ENCODE measurements around the gene TMEM95. TPM values are rescaled to one million over a fixed set of nuclear protein-coding genes. Genes with fewer than 3 reads are reported as not detected.
"Not testable (repeated sequence)": the region's sequence is repeated elsewhere in the genome, so short reads cannot be mapped to it uniquely, and the experiment has no call there.

The TMEM95 gene
- polyA plus RNA-seq, 2 donors: 0.18 TPM; not detected in 1

GRCh38 chr17:7368599-7368994 is 13.6 kb downstream of the TMEM95 start:
- H3K4me3 ChIP-seq (ENCODE audit: low read depth in 1 of 2, low read length in 2 of 2); H3K9me3 ChIP-seq (ENCODE audit: control insufficient read depth in 2 of 2, insufficient read depth in 1 of 2, low read depth in 1 of 2, low read length in 1 of 2); H3K27ac ChIP-seq (ENCODE audit: low read depth in 2 of 2, low read length in 1 of 2); H3K36me3 ChIP-seq (ENCODE audit: control insufficient read depth in 2 of 2, insufficient read depth in 2 of 2, low read length in 1 of 2); H3K27me3 ChIP-seq (ENCODE audit: control insufficient read depth in 1 of 2, insufficient read depth in 2 of 2, low read length in 2 of 2); H3K4me1 ChIP-seq (ENCODE audit: control insufficient read depth in 2 of 2, insufficient read depth in 2 of 2, low read length in 1 of 2): not testable (repeated sequence)
- WGBS, 2 donors: 82 to 88% methylated on average over 5 of the region's 5 CpGs

DNA sequence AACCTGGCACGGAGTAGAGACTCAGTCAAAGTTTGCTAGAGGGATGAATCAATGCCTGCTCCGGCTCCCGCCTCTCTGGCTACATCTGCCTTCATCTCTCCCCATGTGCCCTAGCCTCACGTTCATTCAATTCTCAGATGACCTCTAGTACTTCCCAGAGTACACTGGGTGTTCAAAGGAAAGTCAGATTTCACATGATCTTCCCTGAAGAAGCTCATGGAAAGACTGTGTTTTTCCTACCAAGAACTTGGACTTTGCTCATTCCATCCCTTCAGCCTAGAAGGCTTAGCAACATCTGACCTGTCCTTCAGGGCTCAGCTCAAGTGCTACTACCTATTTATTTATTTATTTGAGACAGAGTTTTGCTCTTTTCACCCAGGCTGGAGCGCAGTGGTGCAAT is 14.9 kb downstream of the TMEM95 start:
- Histone ChIP-seq H3K9me3 (ENCODE audit: control insufficient read depth in 2 of 2, insufficient read depth in 1 of 2, low read depth in 1 of 2, low read length in 1 of 2) (no peaks in the 10 kb centered on the region), H3K36me3 (ENCODE audit: control insufficient read depth in 2 of 2, insufficient read depth in 2 of 2, low read length in 1 of 2) (no peaks in the 10 kb centered on the region), H3K4me1 (ENCODE audit: control insufficient read depth in 2 of 2, insufficient read depth in 2 of 2, low read length in 1 of 2) (no peaks in the 10 kb centered on the region), H3K4me3 (ENCODE audit: low read depth in 1 of 2, low read length in 2 of 2) (no peak overlapping the region), H3K27me3 (ENCODE audit: control insufficient read depth in 1 of 2, insufficient read depth in 2 of 2, low read length in 2 of 2) (no peaks in the 10 kb centered on the region), H3K27ac (ENCODE audit: low read depth in 2 of 2, low read length in 1 of 2) (no peak overlapping the region)
- WGBS, 2 donors: 73 to 78% methylated on average over 5 of the region's 5 CpGs

- Histone ChIP-seq H3K27ac (ENCODE audit: low read depth in 2 of 2, low read length in 1 of 2) (no peak overlapping the region), H3K4me1 (ENCODE audit: control insufficient read depth in 2 of 2, insufficient read depth in 2 of 2, low read length in 1 of 2) (no peaks in the 10 kb centered on the region), H3K4me3 (ENCODE audit: low read depth in 1 of 2, low read length in 2 of 2) (no peak overlapping the region), H3K27me3 (ENCODE audit: control insufficient read depth in 1 of 2, insufficient read depth in 2 of 2, low read length in 2 of 2) (no peaks in the 10 kb centered on the region), H3K36me3 (ENCODE audit: control insufficient read depth in 2 of 2, insufficient read depth in 2 of 2, low read length in 1 of 2) (no peaks in the 10 kb centered on the region), H3K9me3 (ENCODE audit: control insufficient read depth in 2 of 2, insufficient read depth in 1 of 2, low read depth in 1 of 2, low read length in 1 of 2) (no peaks in the 10 kb centered on the region)
- 85 to 86% methylated on average over 4 of the region's 4 CpGs for WGBS, 2 donors
Measured at GRCh38 chr17:7370853-7371252, 15.9 kb downstream of the TMEM95 start.

GRCh38 chr17:7374353-7374752 is 19.4 kb downstream of the TMEM95 start:
- no peaks in the 10 kb centered on the region for H3K4me1 ChIP-seq (ENCODE audit: control insufficient read depth in 2 of 2, insufficient read depth in 2 of 2, low read length in 1 of 2)
- no peak overlapping the region for H3K27ac ChIP-seq (ENCODE audit: low read depth in 2 of 2, low read length in 1 of 2)
- no peak overlapping the region for H3K4me3 ChIP-seq (ENCODE audit: low read depth in 1 of 2, low read length in 2 of 2)
- H3K27me3 ChIP-seq (ENCODE audit: control insufficient read depth in 1 of 2, insufficient read depth in 2 of 2, low read length in 2 of 2): no peaks in the 10 kb centered on the region
- WGBS, 2 donors: 89% methylated on average over 2 of the region's 2 CpGs
- H3K9me3 ChIP-seq (ENCODE audit: control insufficient read depth in 2 of 2, insufficient read depth in 1 of 2, low read depth in 1 of 2, low read length in 1 of 2): no peaks in the 10 kb centered on the region
- H3K36me3 ChIP-seq (ENCODE audit: control insufficient read depth in 2 of 2, insufficient read depth in 2 of 2, low read length in 1 of 2): no peaks in the 10 kb centered on the region

DNA sequence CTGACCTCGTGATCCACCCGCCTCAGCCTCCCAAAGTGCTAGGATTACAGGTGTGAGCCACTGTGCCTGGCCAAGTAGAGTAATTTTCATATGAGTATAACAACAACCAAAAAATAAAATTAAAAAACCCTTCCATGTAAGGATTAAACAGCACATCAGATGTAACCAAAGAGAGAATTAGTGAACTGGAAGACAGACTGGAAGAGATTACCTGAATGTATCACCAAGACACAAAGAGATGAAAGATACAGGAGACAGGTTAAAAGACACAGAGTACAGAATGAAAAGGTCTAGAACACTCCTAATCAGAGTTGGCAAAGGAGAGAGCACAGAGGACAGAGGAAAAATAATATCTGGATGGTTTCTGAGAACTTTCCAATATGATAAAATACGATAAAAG is 24.2 kb downstream of the TMEM95 start:
- Histone ChIP-seq H3K27me3 (ENCODE audit: control insufficient read depth in 1 of 2, insufficient read depth in 2 of 2, low read length in 2 of 2) (no peaks in the 10 kb centered on the region), H3K36me3 (ENCODE audit: control insufficient read depth in 2 of 2, insufficient read depth in 2 of 2, low read length in 1 of 2) (peaks cover 0 to 9% of the 10 kb centered on the region in 2 donors), H3K4me1 (ENCODE audit: control insufficient read depth in 2 of 2, insufficient read depth in 2 of 2, low read length in 1 of 2) (peaks cover 5 to 20% of the 10 kb centered on the region in 2 donors), H3K27ac (ENCODE audit: low read depth in 2 of 2, low read length in 1 of 2) (no peak overlapping the region), H3K9me3 (ENCODE audit: control insufficient read depth in 2 of 2, insufficient read depth in 1 of 2, low read depth in 1 of 2, low read length in 1 of 2) (no peaks in the 10 kb centered on the region), H3K4me3 (ENCODE audit: low read depth in 1 of 2, low read length in 2 of 2) (no peak overlapping the region)
- 98% methylated on average over 3 of the region's 3 CpGs for WGBS, 2 donors

DNA sequence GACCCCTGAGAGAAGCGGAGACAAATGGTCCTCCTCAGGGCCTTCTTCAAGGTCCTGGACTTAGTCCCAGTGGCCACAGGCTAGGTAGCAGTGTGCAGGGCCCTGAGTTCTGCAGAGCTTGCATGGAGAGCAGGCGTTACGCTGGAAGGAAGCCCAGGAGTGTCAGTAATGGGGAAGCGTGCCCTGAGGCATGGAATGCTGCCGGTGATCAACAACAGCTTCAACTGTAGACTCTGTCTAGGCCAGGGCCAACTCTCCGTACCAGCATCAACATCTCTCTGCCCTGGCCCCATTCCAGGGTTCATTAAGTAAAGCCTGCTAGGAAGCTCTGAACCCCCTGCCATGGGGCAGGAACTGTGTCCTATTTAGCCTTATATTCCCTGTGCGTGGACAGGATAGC is 25.4 kb downstream of the TMEM95 start:
- peaks cover 0 to 13% of the 10 kb centered on the region in 2 donors for H3K36me3 ChIP-seq (ENCODE audit: control insufficient read depth in 2 of 2, insufficient read depth in 2 of 2, low read length in 1 of 2)
- WGBS, 2 donors: 26 to 27% methylated on average over 7 of the region's 7 CpGs
- peaks cover 5 to 23% of the 10 kb centered on the region in 2 donors for H3K4me1 ChIP-seq (ENCODE audit: control insufficient read depth in 2 of 2, insufficient read depth in 2 of 2, low read length in 1 of 2)
- H3K27me3 ChIP-seq (ENCODE audit: control insufficient read depth in 1 of 2, insufficient read depth in 2 of 2, low read length in 2 of 2): no peaks in the 10 kb centered on the region
- H3K9me3 ChIP-seq (ENCODE audit: control insufficient read depth in 2 of 2, insufficient read depth in 1 of 2, low read depth in 1 of 2, low read length in 1 of 2): no peaks in the 10 kb centered on the region
- peak overlapping the region; percentile 26 to 85 for H3K27ac ChIP-seq (ENCODE audit: low read depth in 2 of 2, low read length in 1 of 2)
- H3K4me3 ChIP-seq (ENCODE audit: low read depth in 1 of 2, low read length in 2 of 2): peak overlapping the region; percentile 60 to 69

DNA sequence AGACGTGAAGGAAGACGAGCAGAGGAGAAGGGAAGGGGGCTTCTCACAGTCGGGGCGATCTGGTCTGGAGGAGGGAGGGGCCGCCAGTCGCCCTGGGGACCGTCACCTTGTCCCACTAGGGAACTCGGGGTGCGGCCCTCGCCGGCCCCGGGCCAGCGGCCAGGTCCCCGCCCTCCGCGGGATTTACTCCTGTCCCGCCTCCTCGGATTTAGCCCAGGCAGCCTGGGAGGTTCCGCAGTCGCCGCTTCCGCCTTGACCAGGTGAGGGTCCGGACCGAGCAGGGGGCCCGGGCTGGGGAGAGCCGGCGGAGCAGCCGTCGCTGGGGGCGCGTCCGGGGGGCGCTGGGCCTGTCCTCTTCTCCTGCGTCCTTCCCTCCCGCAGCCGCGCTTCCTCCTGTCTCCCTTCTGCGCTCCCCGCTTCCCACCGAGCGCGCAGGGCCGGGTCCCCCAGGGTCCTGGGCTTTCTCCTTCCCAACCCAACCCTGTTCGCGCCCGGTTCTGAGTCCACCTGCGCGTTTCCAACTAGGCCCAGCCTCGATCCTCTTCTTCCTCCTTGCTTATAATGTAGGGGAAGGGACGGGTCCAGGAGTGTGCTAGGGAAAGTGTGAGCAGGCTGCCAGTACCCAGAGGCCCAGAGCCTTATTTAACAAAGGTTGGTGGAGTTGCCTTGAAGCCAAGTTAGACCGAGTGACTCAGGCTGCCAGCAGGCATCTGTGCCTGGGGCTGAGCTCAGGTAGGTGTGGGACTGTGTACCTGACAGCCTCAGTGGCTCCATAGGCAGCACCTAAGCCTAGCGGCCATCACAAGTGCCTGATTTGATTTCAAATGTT is 26.1 kb downstream of the TMEM95 start, which contains the start of gene TNK1:
TSS of gene TNK1 (plus strand) at position 235 of the 829 bp plus-strand sequence. CDS start 1,838 bp downstream, outside the sequence.
- H3K36me3 ChIP-seq (ENCODE audit: control insufficient read depth in 2 of 2, insufficient read depth in 2 of 2, low read length in 1 of 2): peaks cover 0 to 17% of the 10 kb centered on the region in 2 donors
- peak within 1 kb of the TSS; percentile 80 to 85 for H3K27ac ChIP-seq (ENCODE audit: low read depth in 2 of 2, low read length in 1 of 2)
- no peaks in the 10 kb centered on the region for H3K9me3 ChIP-seq (ENCODE audit: control insufficient read depth in 2 of 2, insufficient read depth in 1 of 2, low read depth in 1 of 2, low read length in 1 of 2)
- peak within 1 kb of the TSS; percentile 60 to 69 for H3K4me3 ChIP-seq (ENCODE audit: low read depth in 1 of 2, low read length in 2 of 2)
- H3K4me1 ChIP-seq (ENCODE audit: control insufficient read depth in 2 of 2, insufficient read depth in 2 of 2, low read length in 1 of 2): peaks cover 5 to 23% of the 10 kb centered on the region in 2 donors
- no peaks in the 10 kb centered on the region for H3K27me3 ChIP-seq (ENCODE audit: control insufficient read depth in 1 of 2, insufficient read depth in 2 of 2, low read length in 2 of 2)
- WGBS, 2 donors: 3 to 5% methylated on average over 33 to 52 of the region's 52 CpGs

- 90 to 91% methylated on average over 10 of the region's 10 CpGs for WGBS, 2 donors
- H3K27me3 ChIP-seq (ENCODE audit: control insufficient read depth in 1 of 2, insufficient read depth in 2 of 2, low read length in 2 of 2): no peaks in the 10 kb centered on the region
- H3K9me3 ChIP-seq (ENCODE audit: control insufficient read depth in 2 of 2, insufficient read depth in 1 of 2, low read depth in 1 of 2, low read length in 1 of 2): no peaks in the 10 kb centered on the region
- no peak overlapping the region for H3K27ac ChIP-seq (ENCODE audit: low read depth in 2 of 2, low read length in 1 of 2)
- H3K36me3 ChIP-seq (ENCODE audit: control insufficient read depth in 2 of 2, insufficient read depth in 2 of 2, low read length in 1 of 2): peaks cover 2 to 24% of the 10 kb centered on the region in 2 donors
- H3K4me1 ChIP-seq (ENCODE audit: control insufficient read depth in 2 of 2, insufficient read depth in 2 of 2, low read length in 1 of 2): peaks cover 5 to 23% of the 10 kb centered on the region in 2 donors
- H3K4me3 ChIP-seq (ENCODE audit: low read depth in 1 of 2, low read length in 2 of 2): peak overlapping the region in 1 of 2 donors; percentile 3
Measured at GRCh38 chr17:7382901-7383300, 27.9 kb downstream of the TMEM95 start.

GRCh38 chr17:7383371-7383741 is 28.4 kb downstream of the TMEM95 start:
- Histone ChIP-seq H3K4me3 (ENCODE audit: low read depth in 1 of 2, low read length in 2 of 2) (no peak overlapping the region), H3K4me1 (ENCODE audit: control insufficient read depth in 2 of 2, insufficient read depth in 2 of 2, low read length in 1 of 2) (peaks cover 5 to 23% of the 10 kb centered on the region in 2 donors), H3K27me3 (ENCODE audit: control insufficient read depth in 1 of 2, insufficient read depth in 2 of 2, low read length in 2 of 2) (no peaks in the 10 kb centered on the region), H3K9me3 (ENCODE audit: control insufficient read depth in 2 of 2, insufficient read depth in 1 of 2, low read depth in 1 of 2, low read length in 1 of 2) (no peaks in the 10 kb centered on the region), H3K27ac (ENCODE audit: low read depth in 2 of 2, low read length in 1 of 2) (no peak overlapping the region), H3K36me3 (ENCODE audit: control insufficient read depth in 2 of 2, insufficient read depth in 2 of 2, low read length in 1 of 2) (peaks cover 2 to 28% of the 10 kb centered on the region in 2 donors)
- WGBS, 2 donors: 86 to 88% methylated on average over 11 of the region's 11 CpGs

Measured in esophagus (tissue), 2 donors.